NB4 (cell line): Measurements from ENCODE around the gene TMX2.

Experiments
- POLR2A ChIP-seq: IDR thresholded peaks from 2 replicates; pipeline ENCODE4 v1.6.1; 2011; ENCODE audit warnings: mild to moderate bottlenecking; ENCODE audit not compliant: insufficient read length; ENCODE audit errors: extremely low read depth
- TF ChIP-seq, protein P1 (sequence below): IDR thresholded peaks from one replicate; pipeline ENCODE4 v1.5.1; 2012; ENCODE audit warnings: low read depth, low read length

- TF ChIP-seq, protein P1, sequence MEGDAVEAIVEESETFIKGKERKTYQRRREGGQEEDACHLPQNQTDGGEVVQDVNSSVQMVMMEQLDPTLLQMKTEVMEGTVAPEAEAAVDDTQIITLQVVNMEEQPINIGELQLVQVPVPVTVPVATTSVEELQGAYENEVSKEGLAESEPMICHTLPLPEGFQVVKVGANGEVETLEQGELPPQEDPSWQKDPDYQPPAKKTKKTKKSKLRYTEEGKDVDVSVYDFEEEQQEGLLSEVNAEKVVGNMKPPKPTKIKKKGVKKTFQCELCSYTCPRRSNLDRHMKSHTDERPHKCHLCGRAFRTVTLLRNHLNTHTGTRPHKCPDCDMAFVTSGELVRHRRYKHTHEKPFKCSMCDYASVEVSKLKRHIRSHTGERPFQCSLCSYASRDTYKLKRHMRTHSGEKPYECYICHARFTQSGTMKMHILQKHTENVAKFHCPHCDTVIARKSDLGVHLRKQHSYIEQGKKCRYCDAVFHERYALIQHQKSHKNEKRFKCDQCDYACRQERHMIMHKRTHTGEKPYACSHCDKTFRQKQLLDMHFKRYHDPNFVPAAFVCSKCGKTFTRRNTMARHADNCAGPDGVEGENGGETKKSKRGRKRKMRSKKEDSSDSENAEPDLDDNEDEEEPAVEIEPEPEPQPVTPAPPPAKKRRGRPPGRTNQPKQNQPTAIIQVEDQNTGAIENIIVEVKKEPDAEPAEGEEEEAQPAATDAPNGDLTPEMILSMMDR = no peak
- TF ChIP-seq POLR2A = no peak
Observed at GRCh38 chr11:57779276-57779675, 66.9 kb downstream of the TMX2 start.
